Mesendoderm (in vitro differentiated cells): ENCODE results near the gene SEMA4A.

Experiments
- DNase-seq: peaks from one replicate; pipeline ENCODE4 v3.0.0; 2013
- H2AK5ac ChIP-seq: 2 replicates; pipeline ENCODE4 v1.6.1; 2013; ENCODE audit warnings: low read length, inconsistent platforms
- H2BK120ac ChIP-seq: 2 replicates; pipeline ENCODE4 v1.6.1; 2013; ENCODE audit warnings: low read depth, mild to moderate bottlenecking, low read length, moderate library complexity, mixed read lengths
- H2BK15ac ChIP-seq: replicated peaks from 2 replicates; pipeline ENCODE4 v1.6.1; 2013; ENCODE audit warnings: low read depth, mild to moderate bottlenecking, moderate library complexity
- H2BK5ac ChIP-seq: 2 replicates; pipeline ENCODE4 v1.6.1; 2013; ENCODE audit warnings: low read length, inconsistent platforms
- H3K18ac ChIP-seq: 2 replicates; pipeline ENCODE4 v1.6.1; 2013; ENCODE audit warnings: mild to moderate bottlenecking, low read length, mixed read lengths
- H3K23ac ChIP-seq: one replicate; pipeline ENCODE4 v1.6.1; 2013; ENCODE audit warnings: low read length
- H3K27ac ChIP-seq: 2 replicates; pipeline ENCODE4 v1.5.1; 2013; ENCODE audit warnings: low read depth, mild to moderate bottlenecking, inconsistent platforms, low read length, moderate library complexity
- H3K27me3 ChIP-seq: 2 replicates; pipeline ENCODE4 v1.6.1; 2013; ENCODE audit warnings: low read length, control low read depth, mild to moderate bottlenecking, inconsistent platforms; ENCODE audit not compliant: insufficient read depth, poor library complexity
- H3K36me3 ChIP-seq: 2 replicates; pipeline ENCODE4 v1.6.1; 2013; ENCODE audit warnings: low read length, inconsistent platforms; ENCODE audit not compliant: control insufficient read depth, insufficient read depth
- H3K4ac ChIP-seq: one replicate; pipeline ENCODE4 v1.6.1; 2013; ENCODE audit warnings: low read depth, mild to moderate bottlenecking, low read length, moderate library complexity
- H3K4me1 ChIP-seq: 2 replicates; pipeline ENCODE4 v1.6.1; 2013; ENCODE audit warnings: low read depth, low read length, inconsistent platforms; ENCODE audit not compliant: control insufficient read depth
- H3K4me2 ChIP-seq: 2 replicates; pipeline ENCODE4 v1.6.1; 2013; ENCODE audit warnings: low read length
- H3K4me3 ChIP-seq: 2 replicates; pipeline ENCODE4 v1.5.1; 2013; ENCODE audit warnings: mild to moderate bottlenecking, low read length
- H3K56ac ChIP-seq: one replicate; pipeline ENCODE4 v1.6.1; 2013; ENCODE audit warnings: low read length
- H3K79me1 ChIP-seq: 2 replicates; pipeline ENCODE4 v1.6.1; 2013; ENCODE audit warnings: low read length, inconsistent platforms
- H3K79me2 ChIP-seq: 2 replicates; pipeline ENCODE4 v1.6.1; 2013; ENCODE audit warnings: mild to moderate bottlenecking, low read length; ENCODE audit not compliant: control insufficient read depth, insufficient read depth
- H3K9ac ChIP-seq: 2 replicates; pipeline ENCODE4 v1.6.1; 2013; ENCODE audit warnings: low read length, inconsistent platforms
- H4K5ac ChIP-seq: one replicate; pipeline ENCODE4 v1.6.1; 2013; ENCODE audit warnings: low read length
- H4K8ac ChIP-seq: one replicate; pipeline ENCODE4 v1.6.1; 2013; ENCODE audit warnings: low read depth, mild to moderate bottlenecking, control low read depth, low read length, moderate library complexity
- WGBS: extraction: QIAGEN DNeasy Blood & Tissue Kit; methylation state at CpG from one replicate; pipeline ENCODE4 v1.1.7; 2013; ENCODE audit warnings: low lambda C conversion rate, missing lambda C conversion rate; ENCODE audit not compliant: insufficient coverage; ENCODE audit errors: extremely low coverage; 5-methylcytosine and 5-hydroxymethylcytosine counted together

Gene SEMA4A

DNA sequence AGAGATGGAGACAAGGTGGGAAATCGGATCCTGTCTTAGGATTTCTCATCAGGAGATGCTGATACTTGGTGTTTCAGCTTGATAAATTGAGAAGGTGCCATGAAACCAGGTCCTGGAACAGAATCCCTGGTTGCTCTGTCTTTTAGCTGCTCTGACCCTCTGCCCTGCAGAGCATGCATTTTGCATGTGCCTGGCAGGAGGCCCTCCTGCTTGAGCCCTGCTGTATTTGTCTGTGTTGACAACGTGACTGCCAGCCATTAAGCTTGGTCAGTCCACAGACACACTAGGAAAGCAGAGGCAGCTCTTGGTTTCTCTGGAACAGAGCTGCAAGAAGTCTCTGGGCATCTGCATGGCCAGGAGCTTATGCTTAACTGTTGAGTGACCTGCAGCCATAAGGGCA is 43.1 kb downstream of the SEMA4A start:
- peaks cover 10% of the 10 kb centered on the region for H3K36me3 ChIP-seq
- H3K79me1 ChIP-seq = peaks cover 43% of the 10 kb centered on the region
- no peak overlapping the region for H2BK15ac ChIP-seq
- no peak overlapping the region for H2BK5ac ChIP-seq
- no peak overlapping the region for H3K4me2 ChIP-seq
- H2BK120ac ChIP-seq = no peak overlapping the region
- no peak overlapping the region for H3K18ac ChIP-seq
- no peak overlapping the region for H4K8ac ChIP-seq
- H3K9ac ChIP-seq = no peak overlapping the region
- no peak overlapping the region for H3K4ac ChIP-seq
- WGBS = no CpG with 5 or more reads among the region's 2 CpGs
- H2AK5ac ChIP-seq = no peak overlapping the region
- no peaks in the 10 kb centered on the region for H3K27me3 ChIP-seq
- DNase-seq = no peak
- no peak overlapping the region for H4K5ac ChIP-seq
- H3K4me1 ChIP-seq = peaks cover 3% of the 10 kb centered on the region
- H3K56ac ChIP-seq = peak overlapping the region; percentile 56
- no peak overlapping the region for H3K23ac ChIP-seq
- no peak overlapping the region for H3K27ac ChIP-seq
- peaks cover 37% of the 10 kb centered on the region for H3K79me2 ChIP-seq
- H3K4me3 ChIP-seq = no peak overlapping the region

DNA sequence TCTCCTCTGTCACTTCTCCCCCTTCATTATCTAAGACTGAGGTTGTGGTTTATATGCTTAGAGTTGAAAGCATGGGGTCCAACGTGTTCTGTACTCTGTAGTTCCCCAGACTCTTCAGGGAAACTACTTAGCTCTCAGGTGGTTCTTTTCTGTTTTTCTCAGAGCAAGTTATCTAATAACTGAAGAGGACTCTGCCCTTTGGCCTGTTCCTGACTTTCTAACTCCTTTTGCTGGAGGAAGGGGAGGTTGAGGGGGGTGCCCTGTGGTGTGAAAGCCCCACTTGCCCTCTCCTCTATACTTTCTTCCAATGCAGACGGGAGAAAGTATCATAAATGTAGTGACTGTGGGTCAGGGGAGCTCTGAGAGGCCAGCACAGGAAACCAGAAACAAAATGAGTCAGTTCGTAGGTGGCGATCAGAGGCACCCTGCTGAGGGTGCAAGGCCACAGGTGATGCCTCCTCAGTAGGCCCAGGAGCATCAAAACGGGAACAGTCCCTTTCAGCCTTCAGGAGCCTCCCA is 45.5 kb downstream of the SEMA4A start:
- Histone ChIP-seq H3K4me3 (no peak overlapping the region), H3K4me2 (no peak overlapping the region), H3K27ac (no peak overlapping the region), H4K5ac (no peak overlapping the region), H2BK120ac (no peak overlapping the region), H3K18ac (no peak overlapping the region), H3K4ac (no peak overlapping the region), H4K8ac (no peak overlapping the region), H3K4me1 (peaks cover 3% of the 10 kb centered on the region), H3K9ac (no peak overlapping the region), H2BK15ac (no peak overlapping the region), H2AK5ac (no peak overlapping the region), H3K79me1 (peaks cover 53% of the 10 kb centered on the region), H3K79me2 (peaks cover 41% of the 10 kb centered on the region), H3K56ac (peak overlapping the region; percentile 7), H3K23ac (no peak overlapping the region), H2BK5ac (no peak overlapping the region), H3K27me3 (no peaks in the 10 kb centered on the region), H3K36me3 (peaks cover 15% of the 10 kb centered on the region)
- no peak for DNase-seq
- no CpG with 5 or more reads among the region's 5 CpGs for WGBS

DNA sequence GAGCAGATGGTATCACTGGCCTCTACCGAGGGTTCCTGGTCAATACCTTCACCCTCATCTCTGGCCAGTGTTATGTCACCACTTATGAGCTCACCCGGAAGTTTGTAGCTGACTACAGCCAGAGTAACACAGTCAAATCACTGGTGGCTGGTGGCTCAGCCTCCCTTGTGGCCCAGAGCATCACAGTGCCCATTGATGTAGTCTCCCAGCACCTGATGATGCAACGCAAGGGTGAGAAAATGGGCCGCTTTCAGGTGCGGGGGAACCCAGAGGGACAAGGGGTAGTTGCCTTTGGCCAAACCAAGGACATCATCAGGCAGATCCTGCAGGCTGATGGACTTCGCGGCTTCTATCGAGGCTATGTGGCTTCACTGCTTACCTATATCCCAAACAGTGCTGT is 46.7 kb downstream of the SEMA4A start:
- no peak overlapping the region for H3K4ac ChIP-seq
- H3K56ac ChIP-seq = no peak overlapping the region
- no peak overlapping the region for H4K5ac ChIP-seq
- no peak overlapping the region for H2AK5ac ChIP-seq
- no peak overlapping the region for H2BK15ac ChIP-seq
- H3K27ac ChIP-seq = no peak overlapping the region
- H3K9ac ChIP-seq = no peak overlapping the region
- no peaks in the 10 kb centered on the region for H3K27me3 ChIP-seq
- peaks cover 15% of the 10 kb centered on the region for H3K36me3 ChIP-seq
- H3K18ac ChIP-seq = no peak overlapping the region
- no peak overlapping the region for H2BK5ac ChIP-seq
- no CpG with 5 or more reads among the region's 8 CpGs for WGBS
- no peak overlapping the region for H3K4me3 ChIP-seq
- no peaks in the 10 kb centered on the region for H3K4me1 ChIP-seq
- H3K4me2 ChIP-seq = no peak overlapping the region
- no peak for DNase-seq
- no peak overlapping the region for H4K8ac ChIP-seq
- H3K79me1 ChIP-seq = peaks cover 46% of the 10 kb centered on the region
- peaks cover 32% of the 10 kb centered on the region for H3K79me2 ChIP-seq
- no peak overlapping the region for H2BK120ac ChIP-seq
- no peak overlapping the region for H3K23ac ChIP-seq

DNA sequence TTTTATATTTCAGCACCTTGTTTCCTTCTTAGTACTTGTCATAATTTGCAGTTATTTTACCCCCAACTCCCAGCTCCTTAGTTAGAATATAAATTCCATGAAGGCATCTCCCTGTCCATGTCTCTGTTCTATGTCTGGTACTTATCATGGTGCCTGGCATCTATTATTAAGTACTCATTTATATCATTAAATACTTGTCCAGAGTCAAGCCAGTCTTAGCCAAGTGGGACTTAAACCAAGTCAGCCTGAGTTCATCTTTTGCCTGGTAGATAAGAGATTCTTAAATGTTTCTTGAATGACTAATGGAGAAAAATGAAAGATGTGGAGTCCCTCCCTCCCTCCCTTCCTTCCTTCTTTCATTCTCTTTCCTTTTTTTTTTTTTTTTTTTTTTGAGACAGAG is 49.9 kb downstream of the SEMA4A start:
- Histone ChIP-seq H3K23ac (no peak overlapping the region), H2BK15ac (no peak overlapping the region), H3K36me3 (peaks cover 12% of the 10 kb centered on the region), H3K79me1 (peaks cover 27% of the 10 kb centered on the region), H3K4me2 (no peak overlapping the region), H2BK120ac (no peak overlapping the region), H4K8ac (no peak overlapping the region), H3K9ac (no peak overlapping the region), H3K4ac (no peak overlapping the region), H2AK5ac (no peak overlapping the region), H3K79me2 (peaks cover 8% of the 10 kb centered on the region), H2BK5ac (no peak overlapping the region), H3K56ac (no peak overlapping the region), H3K27me3 (no peaks in the 10 kb centered on the region), H3K27ac (no peak overlapping the region), H4K5ac (no peak overlapping the region), H3K18ac (no peak overlapping the region), H3K4me3 (no peak overlapping the region), H3K4me1 (no peaks in the 10 kb centered on the region)
- no peak for DNase-seq

DNA sequence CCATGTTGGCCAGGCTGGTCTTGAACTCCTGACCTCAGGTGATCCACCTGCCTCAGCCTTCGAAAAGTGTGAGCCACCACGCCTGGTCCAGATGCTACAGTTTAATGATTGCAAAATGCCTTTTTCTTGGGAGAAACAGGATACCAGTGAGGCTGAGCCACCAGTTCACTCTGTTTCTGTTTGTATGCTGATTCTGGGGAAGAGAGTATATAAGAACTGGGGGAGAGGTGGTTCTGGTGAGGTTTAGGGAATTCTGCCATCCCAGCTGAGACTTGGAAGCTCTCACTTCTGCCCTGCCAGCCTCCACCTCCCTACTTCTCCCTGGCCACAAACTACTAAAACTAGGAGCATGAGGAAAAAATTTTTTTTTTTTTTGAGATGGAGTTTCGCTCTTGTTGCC is 51.3 kb downstream of the SEMA4A start:
- WGBS = no CpG with 5 or more reads among the region's 3 CpGs
- Histone ChIP-seq H3K27me3 (no peaks in the 10 kb centered on the region), H3K56ac (peak overlapping the region; percentile 15), H3K36me3 (peaks cover 11% of the 10 kb centered on the region), H3K4me3 (no peak overlapping the region), H3K4me1 (no peaks in the 10 kb centered on the region), H3K4me2 (no peak overlapping the region), H4K5ac (no peak overlapping the region), H3K23ac (no peak overlapping the region), H3K4ac (no peak overlapping the region), H3K9ac (no peak overlapping the region), H2BK15ac (no peak overlapping the region), H3K27ac (no peak overlapping the region), H3K79me1 (peaks cover 16% of the 10 kb centered on the region), H2BK120ac (no peak overlapping the region), H3K79me2 (peaks cover 4% of the 10 kb centered on the region), H3K18ac (no peak overlapping the region), H4K8ac (no peak overlapping the region), H2AK5ac (no peak overlapping the region), H2BK5ac (no peak overlapping the region)
- no peak for DNase-seq

DNA sequence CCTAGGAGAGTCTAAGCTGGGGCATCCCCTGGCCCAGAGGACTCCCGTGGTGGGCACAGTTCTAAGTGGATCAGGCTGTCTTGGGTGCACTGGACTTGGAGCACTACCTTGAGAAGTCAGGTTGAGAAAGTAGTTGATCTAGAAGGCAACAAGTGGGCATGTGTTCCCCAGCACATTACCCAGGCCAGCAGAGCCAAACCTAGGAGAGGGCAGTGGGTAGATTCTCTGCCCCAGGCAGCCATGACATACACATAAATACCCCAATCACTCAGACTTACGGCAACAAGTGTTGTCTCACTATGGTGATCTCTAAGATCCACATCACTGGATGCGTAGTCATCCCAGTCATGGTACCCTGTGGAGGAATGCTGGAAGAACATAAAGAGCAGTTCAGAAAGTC is 57.9 kb downstream of the SEMA4A start:
- Histone ChIP-seq H3K56ac (no peak overlapping the region), H3K79me1 (peaks cover 4% of the 10 kb centered on the region), H3K4ac (no peak overlapping the region), H3K79me2 (peaks cover 7% of the 10 kb centered on the region), H3K4me3 (no peak overlapping the region), H2AK5ac (no peak overlapping the region), H2BK120ac (no peak overlapping the region), H3K18ac (no peak overlapping the region), H3K9ac (no peak overlapping the region), H3K36me3 (peaks cover 5% of the 10 kb centered on the region), H3K23ac (no peak overlapping the region), H3K27me3 (no peaks in the 10 kb centered on the region), H2BK15ac (no peak overlapping the region), H2BK5ac (no peak overlapping the region), H4K8ac (no peak overlapping the region), H3K4me1 (peaks cover 3% of the 10 kb centered on the region), H3K4me2 (no peak overlapping the region), H3K27ac (no peak overlapping the region), H4K5ac (no peak overlapping the region)
- no CpG with 5 or more reads among the region's 3 CpGs for WGBS
- DNase-seq = no peak
